Hepatocyte (in vitro differentiated cells): Measurements from ENCODE around the gene MUC4. TPM values are rescaled to one million over a fixed set of nuclear protein-coding genes. Genes with fewer than 3 reads are reported as not detected.

Experiments
- DNase-seq: peaks from one replicate; pipeline ENCODE4 v3.0.0-alpha.2; 2016; ENCODE audit warnings: low spot score
- H2AFZ ChIP-seq: fragments of 200-600 bp; sonication (generic); 2 replicates; pipeline ENCODE4 v1.6.0; 2016; ENCODE audit warnings: antibody characterized with exemption, mild to moderate bottlenecking
- H3K27ac ChIP-seq: fragments of 200-600 bp; sonication (generic); 2 replicates; pipeline ENCODE4 v1.5.1; 2016; ENCODE audit warnings: mild to moderate bottlenecking
- H3K27me3 ChIP-seq: fragments of 200-600 bp; sonication (generic); 2 replicates; pipeline ENCODE4 v1.6.1; 2016
- H3K36me3 ChIP-seq: fragments of 200-600 bp; sonication (generic); replicated peaks from 2 replicates; pipeline ENCODE4 v1.5.1; 2016; ENCODE audit warnings: low read depth; ENCODE audit not compliant: insufficient read depth
- H3K4me1 ChIP-seq: fragments of 200-600 bp; sonication (generic); 2 replicates; pipeline ENCODE4 v1.5.1; 2016; ENCODE audit warnings: mild to moderate bottlenecking, moderate library complexity; ENCODE audit not compliant: insufficient read depth
- H3K4me2 ChIP-seq: fragments of 200-600 bp; sonication (generic); 2 replicates; pipeline ENCODE4 v1.6.0; 2016
- H3K4me3 ChIP-seq: fragments of 200-600 bp; sonication (generic); 2 replicates; pipeline ENCODE4 v1.5.1; 2016; ENCODE audit warnings: mild to moderate bottlenecking
- H3K79me2 ChIP-seq: fragments of 200-600 bp; sonication (generic); 2 replicates; pipeline ENCODE4 v1.6.0; 2017; ENCODE audit warnings: mild to moderate bottlenecking
- H3K9me2 ChIP-seq: fragments of 200-600 bp; sonication (generic); replicated peaks from 2 replicates; pipeline ENCODE4 v1.6.0; 2017; ENCODE audit warnings: mild to moderate bottlenecking; ENCODE audit not compliant: insufficient read depth
- H3K9me3 ChIP-seq: fragments of 200-600 bp; sonication (generic); 2 replicates; pipeline ENCODE4 v1.5.1; 2016; ENCODE audit warnings: low read depth, mild to moderate bottlenecking
- H4K20me1 ChIP-seq: fragments of 200-600 bp; sonication (generic); 2 replicates; pipeline ENCODE4 v1.6.0; 2016; ENCODE audit warnings: mild to moderate bottlenecking; ENCODE audit not compliant: insufficient read depth, poor library complexity, severe bottlenecking
- CTCF ChIP-seq: fragments of 200-600 bp; sonication (generic); IDR thresholded peaks from 2 replicates; pipeline ENCODE4 v1.5.1; 2016; ENCODE audit warnings: antibody characterized with exemption, mild to moderate bottlenecking; ENCODE audit not compliant: poor library complexity
- EZH2 ChIP-seq: fragments of 200-600 bp; sonication (generic); IDR thresholded peaks from 2 replicates; pipeline ENCODE4 v1.6.1; 2016; ENCODE audit warnings: antibody characterized with exemption, mild to moderate bottlenecking, borderline replicate concordance
- EZH2phosphoT487 ChIP-seq: fragments of 200-600 bp; sonication (generic); IDR thresholded peaks from one replicate; pipeline ENCODE4 v1.6.1; 2018; ENCODE audit warnings: antibody characterized with exemption, mild to moderate bottlenecking, low read depth, moderate library complexity; ENCODE audit not compliant: unreplicated experiment, severe bottlenecking
- WGBS: methylation state at CpG from one replicate; pipeline ENCODE4 v1.1.6; 2016; ENCODE audit warnings: low lambda C conversion rate; ENCODE audit errors: missing lambda C conversion rate; 5-methylcytosine and 5-hydroxymethylcytosine counted together
- polyA plus RNA-seq: library from polyadenylated mRNA; unstranded; fragments of >200 nt; fragmentation: Nextera tagmentation; extraction: Ambion mirVana; gene quantifications from 2 replicates; pipeline ENCODE4 v1.2.1, GENCODE V29; 2016
- total RNA-seq: library from RNA; depleted of rRNA; stranded (reverse); fragments of >200 nt; gene quantifications from 2 replicates; pipeline ENCODE4 v1.2.3, GENCODE V29; 2014

Gene MUC4
- total and polyA plus RNA-seq, 2 experiments from 2014 or later, result 0.89 to 1.7 TPM

GRCh38 chr3:195809796-195810454 is 1.8 kb downstream of the MUC4 start:
- 90% methylated on average over 13 of the region's 22 CpGs for WGBS
- Histone ChIP-seq H3K4me1 (no peaks in the 10 kb centered on the region), H3K4me3 (no peak overlapping the region), H4K20me1 (no peaks in the 10 kb centered on the region), H3K9me2 (no peaks in the 10 kb centered on the region), H3K4me2 (no peak overlapping the region), H3K27me3 (no peaks in the 10 kb centered on the region), H3K9me3 (no peaks in the 10 kb centered on the region), H3K79me2 (no peaks in the 10 kb centered on the region), H3K27ac (no peak overlapping the region), H2AFZ (no peak overlapping the region), H3K36me3 (no peaks in the 10 kb centered on the region)
- DNase-seq, result peak; percentile 10
- TF ChIP-seq CTCF (no peak), EZH2 (no peak)

GRCh38 chr3:195809291-195809785 is 2.4 kb downstream of the MUC4 start:
- WGBS, result 88% methylated on average over 14 of the region's 17 CpGs
- H3K4me3 ChIP-seq, result no peak overlapping the region
- no peak for TF ChIP-seq EZH2
- no peaks in the 10 kb centered on the region for H3K36me3 ChIP-seq
- H3K9me2 ChIP-seq, result no peaks in the 10 kb centered on the region
- DNase-seq, result no peak
- no peaks in the 10 kb centered on the region for H3K4me1 ChIP-seq
- H3K4me2 ChIP-seq, result no peak overlapping the region
- no peaks in the 10 kb centered on the region for H3K9me3 ChIP-seq
- H3K27me3 ChIP-seq, result no peaks in the 10 kb centered on the region
- no peaks in the 10 kb centered on the region for H4K20me1 ChIP-seq
- H3K27ac ChIP-seq, result no peak overlapping the region
- H2AFZ ChIP-seq, result no peak overlapping the region
- H3K79me2 ChIP-seq, result no peaks in the 10 kb centered on the region

- Histone ChIP-seq H3K4me1 (no peaks in the 10 kb centered on the region), H4K20me1 (no peaks in the 10 kb centered on the region), H3K27me3 (no peaks in the 10 kb centered on the region), H3K9me2 (no peaks in the 10 kb centered on the region), H2AFZ (no peak overlapping the region), H3K4me2 (no peak overlapping the region), H3K36me3 (no peaks in the 10 kb centered on the region), H3K4me3 (no peak overlapping the region), H3K9me3 (no peaks in the 10 kb centered on the region), H3K79me2 (no peaks in the 10 kb centered on the region), H3K27ac (no peak overlapping the region)
- no peak for DNase-seq
- WGBS, result 76% methylated on average over 11 of the region's 11 CpGs
- TF ChIP-seq EZH2phosphoT487, result no peak
- TF ChIP-seq CTCF, result no peak
- TF ChIP-seq EZH2, result no peak
These were observed 2.9 kb downstream of the MUC4 start for GRCh38 chr3:195808741-195809290.

- H3K36me3 ChIP-seq, result no peaks in the 10 kb centered on the region
- no peak for TF ChIP-seq EZH2phosphoT487
- TF ChIP-seq EZH2, result no peak
- TF ChIP-seq CTCF, result no peak
- H3K4me2 ChIP-seq, result no peak overlapping the region
- H2AFZ ChIP-seq, result no peak overlapping the region
- H3K4me1 ChIP-seq, result peaks cover 6% of the 10 kb centered on the region
- no peaks in the 10 kb centered on the region for H3K9me3 ChIP-seq
- no peaks in the 10 kb centered on the region for H4K20me1 ChIP-seq
- H3K79me2 ChIP-seq, result no peaks in the 10 kb centered on the region
- no peaks in the 10 kb centered on the region for H3K27me3 ChIP-seq
- no peak for DNase-seq
- H3K9me2 ChIP-seq, result no peaks in the 10 kb centered on the region
- H3K4me3 ChIP-seq, result no peak overlapping the region
- WGBS, result 86% methylated on average over 15 of the region's 15 CpGs
- H3K27ac ChIP-seq, result no peak overlapping the region
These were observed 4.0 kb downstream of the MUC4 start for GRCh38 chr3:195807681-195808121.
